HG03103 (cell line): Measurements from ENCODE around the gene IRS2.

Source experiments
- ATAC-seq: cut with Tn5 transposase; IDR thresholded peaks from one replicate; pipeline ENCODE4 v1.9.1; 2021; ENCODE audit warnings: low read depth; ENCODE audit not compliant: unreplicated experiment

IRS2 gene

GRCh38 chr13:109809216-109809932 lies 23.0 kb upstream of the IRS2 start:
- no peak for ATAC-seq

- ATAC-seq: no peak
Observed at GRCh38 chr13:109807345-109807744, 21.0 kb upstream of the IRS2 start.

- ATAC-seq: no peak
Observed at GRCh38 chr13:109804654-109805053, 18.3 kb upstream of the IRS2 start.

DNA sequence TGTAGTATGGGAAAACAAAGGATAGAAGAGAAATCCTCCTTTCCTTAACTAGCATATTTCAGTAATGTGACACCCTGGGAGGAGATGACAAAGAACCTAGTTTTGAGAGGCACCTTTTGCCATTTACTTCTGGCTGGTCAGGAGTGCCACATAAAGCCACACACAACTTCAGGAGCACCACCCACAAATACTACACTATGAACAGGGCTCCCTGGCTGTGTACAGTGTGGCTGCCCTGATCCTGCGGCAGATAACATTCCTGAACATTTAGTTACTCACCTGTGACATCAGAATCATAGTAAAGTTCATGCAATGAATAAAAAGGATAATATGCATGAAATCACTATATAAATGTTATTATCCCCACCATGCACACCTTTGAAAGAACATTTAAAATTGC lies 17.4 kb upstream of the IRS2 start:
- ATAC-seq: no peak

- ATAC-seq: no peak
Observed at GRCh38 chr13:109802936-109803335, 16.6 kb upstream of the IRS2 start.

- no peak for ATAC-seq
Observed at GRCh38 chr13:109795011-109795410, 8.6 kb upstream of the IRS2 start.

DNA sequence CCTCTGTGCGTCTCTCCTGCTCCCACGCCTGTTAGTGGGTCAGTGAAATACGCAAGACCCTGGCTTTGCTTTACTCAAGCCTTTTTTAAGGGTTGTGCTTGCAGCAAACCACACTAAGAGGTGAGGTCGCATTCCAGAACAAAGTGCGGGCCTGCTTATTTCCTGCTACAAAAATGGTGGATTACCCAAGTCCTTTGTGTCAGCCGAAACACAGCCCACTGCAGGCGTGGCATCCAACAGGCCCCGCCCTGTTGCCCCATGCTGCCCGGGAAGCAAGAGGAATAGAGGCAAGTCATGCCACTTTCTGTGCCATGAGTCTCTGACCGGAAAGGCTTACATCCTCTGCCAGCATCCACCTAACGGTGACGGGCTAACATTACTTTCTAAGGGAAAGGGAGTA lies 7.7 kb upstream of the IRS2 start:
- ATAC-seq: no peak

DNA sequence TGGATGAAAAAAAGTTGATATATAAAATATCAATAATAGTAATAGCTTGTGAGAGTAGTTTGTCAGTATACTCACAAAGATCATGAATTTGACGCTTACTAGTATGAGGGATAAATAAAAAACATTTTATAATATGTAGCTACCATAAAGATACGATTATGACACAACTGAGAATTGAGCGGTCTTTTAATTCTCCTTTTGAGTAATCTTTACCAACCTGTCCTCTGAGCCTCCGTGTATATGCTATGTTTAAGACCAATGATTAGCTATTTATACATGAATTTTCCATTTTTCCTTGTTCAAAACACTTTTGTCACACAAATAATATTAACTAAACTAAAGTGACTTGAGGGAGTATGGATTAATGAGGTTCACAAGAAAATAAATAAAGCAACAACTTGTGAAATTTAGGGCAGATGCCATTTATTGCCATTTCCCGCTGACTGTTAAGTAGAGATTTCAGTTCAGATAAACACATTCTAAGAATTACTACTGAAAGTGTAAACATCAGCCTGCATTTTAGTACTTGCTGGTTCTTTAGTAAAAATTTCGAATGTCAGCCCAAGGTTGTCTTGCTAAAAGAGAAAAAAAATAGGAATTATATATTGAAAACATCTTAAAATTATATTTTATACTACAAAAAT lies 6.2 kb upstream of the IRS2 start:
- no peak for ATAC-seq

DNA sequence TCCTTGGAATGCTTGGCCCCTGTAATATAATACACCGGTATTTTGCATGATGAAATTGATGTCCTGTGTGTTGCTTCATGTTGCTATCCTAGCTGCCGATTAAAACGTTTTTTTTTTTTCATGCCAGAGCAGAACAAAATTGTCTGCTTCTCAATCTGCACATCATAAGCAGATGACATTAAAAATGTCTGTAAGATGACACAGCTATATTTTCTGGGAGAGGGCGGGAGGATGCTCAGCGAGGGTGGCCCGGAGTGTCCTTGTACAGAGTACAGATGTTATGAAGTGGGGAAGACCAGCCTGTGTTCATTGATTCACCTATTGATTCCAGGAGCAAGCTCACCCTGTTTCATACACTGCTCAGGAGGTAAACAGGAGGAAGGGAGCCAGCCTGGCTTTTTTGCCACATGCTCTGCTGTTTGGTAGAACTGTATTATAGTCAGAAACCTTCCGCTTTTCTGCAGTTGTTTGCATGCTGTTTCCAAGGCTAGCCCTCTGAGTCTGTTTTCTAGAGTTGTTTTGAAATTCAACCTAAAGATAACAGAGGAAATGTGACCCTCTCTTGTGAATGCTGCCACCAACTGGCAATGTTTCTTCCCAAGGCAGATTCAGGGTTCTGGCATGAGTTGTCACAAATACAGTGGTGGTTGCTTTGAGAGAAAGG lies 4.7 kb upstream of the IRS2 start:
- no peak for ATAC-seq

DNA sequence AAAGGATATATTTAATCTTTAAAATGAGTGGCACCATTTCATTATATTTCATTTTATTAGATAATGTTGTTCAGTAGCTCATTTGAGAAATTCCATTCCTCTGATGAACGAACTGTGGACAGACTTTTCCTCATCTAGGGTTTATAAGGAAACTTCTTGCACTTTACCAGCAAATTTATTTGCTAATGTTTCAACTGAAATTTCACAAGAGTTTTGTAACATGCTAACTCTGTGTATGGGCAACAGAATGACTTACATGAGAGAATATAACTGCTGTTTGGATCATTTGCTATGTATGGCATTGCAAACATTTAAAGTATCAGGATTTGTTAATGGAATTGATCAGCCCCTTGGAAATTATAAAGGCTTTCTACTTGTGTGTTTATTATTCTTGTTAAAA lies 3.7 kb upstream of the IRS2 start:
- no peak for ATAC-seq

DNA sequence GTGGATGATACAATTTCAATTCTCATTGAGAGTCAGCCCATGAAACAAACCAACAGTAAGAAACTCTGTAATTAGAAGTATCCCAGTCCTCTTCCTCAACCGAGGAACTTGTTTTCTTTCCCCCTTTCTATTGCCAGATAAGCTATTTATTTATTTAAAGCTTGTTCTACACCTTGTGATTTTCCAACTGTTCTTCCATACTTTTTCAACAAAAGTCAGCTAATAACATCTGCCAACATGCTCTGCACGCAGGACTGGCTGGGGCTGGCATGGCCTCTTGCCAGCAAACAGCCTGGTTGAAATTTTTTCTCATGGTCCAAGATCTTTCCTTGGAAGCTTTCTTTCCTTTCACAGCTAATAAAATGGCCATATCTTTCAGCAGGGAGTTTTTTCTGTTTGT lies 2.9 kb upstream of the IRS2 start:
- no peak for ATAC-seq

GRCh38 chr13:109788372-109789111 lies 2.2 kb upstream of the IRS2 start:
- no peak for ATAC-seq

GRCh38 chr13:109787135-109787954 lies 962 bp upstream of the IRS2 start:
- ATAC-seq: peak; percentile 0

DNA sequence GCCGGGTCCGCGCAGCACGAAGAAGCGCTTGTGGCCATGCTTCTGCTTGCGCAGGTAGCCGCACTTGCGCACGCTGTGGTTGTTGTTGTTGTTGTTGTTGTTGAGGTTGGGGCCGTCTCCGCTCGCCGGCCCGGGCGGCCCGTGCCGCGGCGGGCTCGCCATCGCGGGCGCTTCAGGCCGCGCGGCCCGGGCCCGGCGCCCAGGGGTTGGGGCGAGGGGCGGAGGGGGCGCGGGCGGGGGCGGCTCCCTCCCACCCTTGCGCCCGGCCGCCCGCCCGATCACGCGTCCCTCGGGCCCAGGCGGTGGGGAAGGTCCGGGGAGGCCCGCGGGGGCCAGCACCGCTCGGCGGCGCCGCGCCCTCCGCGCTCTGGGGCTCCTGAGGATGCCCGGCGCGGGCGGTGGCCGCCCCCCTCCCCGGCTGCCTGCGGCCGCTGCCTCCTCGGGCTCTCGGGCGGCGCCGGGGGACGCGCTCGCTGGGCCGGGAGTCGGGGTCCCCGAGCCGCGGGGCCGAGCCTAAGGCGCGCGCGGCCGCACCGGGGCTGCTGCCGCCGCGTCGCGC lies 412 bp downstream of the IRS2 start:
- ATAC-seq: peak; percentile 7

DNA sequence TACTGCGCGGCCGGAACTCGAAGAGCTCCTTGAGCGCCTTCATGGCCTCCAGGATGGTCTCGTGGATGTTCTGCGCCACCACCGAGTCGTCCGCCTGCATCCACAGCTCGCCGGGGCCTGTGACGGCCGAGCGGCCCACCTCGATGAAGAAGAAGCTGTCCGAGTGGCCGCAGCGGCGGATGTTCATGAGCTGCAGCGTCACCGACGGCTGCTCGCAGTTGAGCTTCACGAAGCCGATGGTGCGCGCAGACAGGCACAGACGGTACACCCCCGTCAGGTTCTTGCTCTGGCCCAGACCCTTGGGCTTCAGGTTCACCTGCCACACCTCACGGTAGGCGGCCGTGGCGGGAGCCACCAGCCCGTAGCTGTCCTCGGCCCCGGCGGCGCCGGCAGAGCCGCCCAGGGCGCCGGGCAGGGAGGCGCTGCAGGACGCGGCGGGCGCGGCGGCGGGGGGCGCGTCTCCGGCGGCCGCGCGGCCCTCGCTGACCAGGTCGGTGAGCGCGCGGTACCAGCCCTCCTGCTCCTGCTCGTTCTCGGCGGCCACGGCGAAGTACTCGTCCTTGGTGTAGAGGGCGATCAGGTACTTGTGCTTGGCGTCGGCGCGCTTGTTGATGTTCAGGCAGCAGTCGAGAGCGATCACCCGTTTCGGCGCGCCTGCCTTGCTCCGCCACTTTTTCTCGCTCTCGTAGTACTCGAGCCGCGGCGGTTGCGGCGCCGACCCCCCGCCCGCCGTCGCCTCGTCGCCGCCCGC lies 1.1 kb downstream of the IRS2 start:
- ATAC-seq: no peak

DNA sequence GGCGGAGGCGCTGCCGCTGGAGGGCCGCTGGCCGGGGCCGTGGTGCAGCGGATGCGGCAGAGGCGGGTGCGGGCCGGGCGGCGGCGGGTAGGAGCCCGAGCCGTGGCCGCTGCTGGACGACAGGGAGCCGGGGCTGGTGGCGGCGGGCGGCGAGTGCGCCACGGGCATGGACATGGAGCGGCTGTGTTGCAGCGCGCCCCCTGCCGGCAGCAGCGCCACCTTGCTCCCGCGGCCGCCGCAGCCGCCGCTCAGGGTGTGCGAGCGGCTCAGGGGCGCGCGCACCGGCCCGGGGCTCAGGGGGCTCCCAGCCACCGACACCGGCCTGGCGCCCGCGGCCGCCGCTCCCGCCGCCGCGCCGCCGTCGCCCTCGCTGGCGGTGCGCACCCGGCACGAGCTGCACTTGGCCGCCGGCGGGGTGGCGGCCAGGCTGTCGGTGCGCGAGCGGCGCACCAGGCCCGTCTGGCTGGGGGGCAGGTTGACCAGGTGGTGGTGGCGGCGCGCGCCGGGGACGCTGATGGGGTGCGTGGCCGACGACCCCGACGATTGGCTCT lies 1.7 kb downstream of the IRS2 start:
- ATAC-seq: no peak

GRCh38 chr13:109783815-109784589 lies 2.4 kb downstream of the IRS2 start:
- no peak for ATAC-seq

- ATAC-seq: no peak
Observed at GRCh38 chr13:109783447-109783814, 3.0 kb downstream of the IRS2 start.
